ENCODE data around the gene LAMA3.

DNA sequence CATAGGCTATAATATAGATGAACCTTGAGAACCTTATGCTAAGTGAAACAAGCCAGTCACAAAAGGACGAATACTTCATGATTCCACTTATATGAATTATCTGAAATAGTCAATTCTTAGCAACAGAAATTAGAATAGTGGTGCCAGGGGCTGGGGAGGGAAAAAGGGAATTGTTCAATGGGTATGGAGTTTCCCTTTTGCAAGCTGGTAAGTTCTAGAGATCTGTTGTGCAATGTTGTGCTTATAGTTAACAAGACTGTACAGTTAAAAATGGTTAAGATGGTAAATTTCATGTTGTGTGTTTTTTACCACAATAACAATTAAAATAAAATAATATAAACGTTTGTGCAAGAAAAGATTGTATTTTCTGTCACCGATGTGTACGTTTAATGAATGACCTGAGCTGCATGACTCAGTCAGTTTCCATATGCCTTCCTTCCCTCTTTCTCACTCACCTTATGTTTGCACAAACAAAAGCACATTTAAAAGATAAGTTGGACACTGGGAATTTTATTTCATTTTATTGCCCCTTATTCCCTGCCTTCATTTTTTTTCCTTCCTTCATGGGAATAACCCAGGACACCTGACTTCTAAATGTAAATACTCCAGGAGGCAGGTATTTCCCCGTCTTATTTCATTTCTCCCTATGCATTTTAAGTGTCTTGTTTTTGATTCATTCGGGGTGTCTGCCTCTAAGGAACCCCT, 181.6 kb downstream of the LAMA3 start:
- TF ChIP-seq CTCF (IDR thresholded peaks at IDR 0.05 in 8 of 11, conservative IDR thresholded peaks at IDR 0.05 in 3 of 11) (no peak), POLR2A (IDR thresholded peaks at IDR 0.05) (no peak)

Measured in spleen (tissue), 7 donors.